PC-9 (cell line): ENCODE measurements around the gene CACNA1E. TPM values are rescaled to one million over a fixed set of nuclear protein-coding genes. Genes with fewer than 3 reads are reported as not detected.

ENCODE experiments used
- BruUV-seq: library from RNA; stranded (reverse); fragments of 400-500 nt; replicated peaks from 2 replicates; lab custom pipeline; 2021; lab: Mats Ljungman, UMichigan
- CTCF ChIA-PET: fragments of 300-600 bp; sonication (Branson Sonifier 250); formaldehyde crosslinking; loops from one replicate; lab custom pipeline; 2022; ENCODE audit warnings: antibody characterized with exemption; lab: Charles Lee
- POLR2A ChIA-PET: fragments of 300-600 bp; sonication (Branson Sonifier 250); formaldehyde crosslinking; loops from one replicate; lab custom pipeline; 2022; ENCODE audit warnings: antibody characterized with exemption; ENCODE audit not compliant: unreplicated experiment; lab: Charles Lee
- DNase-seq, 2 experiments: peaks; one replicate each; pipeline versions ENCODE4 v3.0.0 to v3.0.0-alpha.2; 2015 to 2022; ENCODE audit warnings: mixed read lengths in 1 of 2
- H2AFZ ChIP-seq: fragments of 200-600 bp; sonication (generic); 2 replicates; pipeline ENCODE4 v1.8.1; 2017; ENCODE audit warnings: antibody characterized with exemption
- H3F3A ChIP-seq: fragments of 200-600 bp; sonication (generic); 2 replicates; pipeline ENCODE4 v1.8.1; 2017; ENCODE audit warnings: antibody characterized with exemption, mild to moderate bottlenecking, low read depth; ENCODE audit not compliant: insufficient read depth
- H3K27ac ChIP-seq: fragments of 200-600 bp; sonication (generic); 2 replicates; pipeline ENCODE4 v1.6.1; 2016; ENCODE audit warnings: mixed run types
- H3K27me3 ChIP-seq: fragments of 200-600 bp; sonication (generic); 2 replicates; pipeline ENCODE4 v1.6.1; 2016; ENCODE audit warnings: low read depth, mixed run types; ENCODE audit not compliant: insufficient read depth
- H3K36me3 ChIP-seq: fragments of 200-600 bp; sonication (generic); 2 replicates; pipeline ENCODE4 v1.6.1; 2016; ENCODE audit warnings: low read depth, mixed run types
- H3K4me1 ChIP-seq: fragments of 200-600 bp; sonication (generic); replicated peaks from 2 replicates; pipeline ENCODE4 v1.6.1; 2016; ENCODE audit warnings: mixed run types; ENCODE audit not compliant: insufficient read depth
- H3K4me2 ChIP-seq: fragments of 200-600 bp; sonication (generic); 2 replicates; pipeline ENCODE4 v1.6.1; 2017; ENCODE audit warnings: mixed run types
- H3K4me3 ChIP-seq: fragments of 200-600 bp; sonication (generic); 2 replicates; pipeline ENCODE4 v1.6.1; 2016; ENCODE audit warnings: mixed run types
- H3K79me2 ChIP-seq: fragments of 200-600 bp; sonication (generic); 2 replicates; pipeline ENCODE4 v1.6.1; 2017; ENCODE audit warnings: low read depth, mixed run types
- H3K9me2 ChIP-seq: fragments of 200-600 bp; sonication (generic); 2 replicates; pipeline ENCODE4 v1.8.1; 2017; ENCODE audit warnings: mild to moderate bottlenecking; ENCODE audit not compliant: insufficient read depth
- H3K9me3 ChIP-seq: fragments of 200-600 bp; sonication (generic); 2 replicates; pipeline ENCODE4 v1.8.1; 2016; ENCODE audit warnings: low read depth; ENCODE audit not compliant: insufficient read depth
- H4K20me1 ChIP-seq: fragments of 200-600 bp; sonication (generic); 2 replicates; pipeline ENCODE4 v1.8.1; 2017; ENCODE audit not compliant: insufficient read depth
- EZH2 ChIP-seq: fragments of 200-600 bp; sonication (generic); IDR thresholded peaks from 2 replicates; pipeline ENCODE4 v1.8.0; 2017; ENCODE audit warnings: antibody characterized with exemption, low read depth
- intact Hi-C: fragments of 100-400 bp; cut with micrococcal nuclease; formaldehyde crosslinking; loops from one replicate; pipeline ENCODE4 v1.10.0; 2022; ENCODE audit not compliant: unreplicated experiment
- total RNA-seq: library from RNA; stranded (reverse); gene quantifications from 2 replicates; pipeline ENCODE4 v1.2.3, GENCODE V29; 2021
- TF ChIP-seq, protein P1 (sequence below): fragments of 200-600 bp; sonication (generic); conservative IDR thresholded peaks from 2 replicates; pipeline ENCODE4 v1.6.1; 2017; ENCODE audit warnings: mixed run types, antibody characterized with exemption, mild to moderate bottlenecking, moderate library complexity

CACNA1E gene
- total RNA-seq, 1 experiment from 2014 or later = not detected

DNA sequence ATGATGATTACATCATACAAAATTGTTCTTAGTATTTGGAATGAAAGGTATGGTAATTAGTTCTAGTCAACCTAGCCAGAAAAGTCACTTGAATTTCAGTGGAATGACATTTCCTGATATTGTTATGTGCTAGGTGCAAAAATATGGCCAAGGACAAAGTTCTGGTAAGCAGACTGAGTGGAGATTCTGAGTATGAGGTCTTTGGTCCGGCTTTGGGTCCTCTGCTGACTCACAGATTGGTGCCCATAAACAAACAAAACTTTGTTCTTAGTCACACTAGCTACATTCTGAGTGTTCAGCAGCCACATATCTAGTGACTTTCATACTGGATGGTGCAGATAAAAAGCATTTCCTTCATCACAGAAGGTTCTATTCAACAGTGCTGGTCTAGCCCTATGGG is 372.1 kb downstream of the CACNA1E start:
- intact Hi-C loops = no loop called here
- no peaks in the 10 kb centered on the region for H3K9me2 ChIP-seq
- POLR2A ChIA-PET = no interaction called here
- no peaks in the 10 kb centered on the region for H3K79me2 ChIP-seq
- H3K27me3 ChIP-seq = no peaks in the 10 kb centered on the region
- H2AFZ ChIP-seq = no peak overlapping the region
- TF ChIP-seq EZH2 = no peak
- TF ChIP-seq, protein P1, sequence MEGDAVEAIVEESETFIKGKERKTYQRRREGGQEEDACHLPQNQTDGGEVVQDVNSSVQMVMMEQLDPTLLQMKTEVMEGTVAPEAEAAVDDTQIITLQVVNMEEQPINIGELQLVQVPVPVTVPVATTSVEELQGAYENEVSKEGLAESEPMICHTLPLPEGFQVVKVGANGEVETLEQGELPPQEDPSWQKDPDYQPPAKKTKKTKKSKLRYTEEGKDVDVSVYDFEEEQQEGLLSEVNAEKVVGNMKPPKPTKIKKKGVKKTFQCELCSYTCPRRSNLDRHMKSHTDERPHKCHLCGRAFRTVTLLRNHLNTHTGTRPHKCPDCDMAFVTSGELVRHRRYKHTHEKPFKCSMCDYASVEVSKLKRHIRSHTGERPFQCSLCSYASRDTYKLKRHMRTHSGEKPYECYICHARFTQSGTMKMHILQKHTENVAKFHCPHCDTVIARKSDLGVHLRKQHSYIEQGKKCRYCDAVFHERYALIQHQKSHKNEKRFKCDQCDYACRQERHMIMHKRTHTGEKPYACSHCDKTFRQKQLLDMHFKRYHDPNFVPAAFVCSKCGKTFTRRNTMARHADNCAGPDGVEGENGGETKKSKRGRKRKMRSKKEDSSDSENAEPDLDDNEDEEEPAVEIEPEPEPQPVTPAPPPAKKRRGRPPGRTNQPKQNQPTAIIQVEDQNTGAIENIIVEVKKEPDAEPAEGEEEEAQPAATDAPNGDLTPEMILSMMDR = no peak
- no peak overlapping the region for H3K4me3 ChIP-seq
- H3K27ac ChIP-seq = no peak overlapping the region
- H3K4me1 ChIP-seq = no peaks in the 10 kb centered on the region
- no peak for DNase-seq
- H4K20me1 ChIP-seq = no peaks in the 10 kb centered on the region
- H3K4me2 ChIP-seq = no peak overlapping the region
- CTCF ChIA-PET = no interaction called here
- no peaks in the 10 kb centered on the region for H3K9me3 ChIP-seq
- no TSS peak for BruUV-seq
- no peaks in the 10 kb centered on the region for H3K36me3 ChIP-seq
- no peaks in the 10 kb centered on the region for H3F3A ChIP-seq
